IPS DF 6.9 (cell line): ENCODE measurements around the gene LRRC75B.
"Not testable (repeated sequence)": the region's sequence is repeated elsewhere in the genome, so short reads cannot be mapped to it uniquely, and the experiment has no call there.

ENCODE experiments used
- DNase-seq: peaks from one replicate; pipeline ENCODE4 v3.0.0-alpha.2; 2013; ENCODE audit warnings: low read depth, low spot score
- H3K27ac ChIP-seq: one replicate; pipeline ENCODE4 v1.5.1; 2013; ENCODE audit warnings: low read length, control low read depth
- H3K27me3 ChIP-seq: 2 replicates; pipeline ENCODE4 v1.6.1; 2013; ENCODE audit warnings: mild to moderate bottlenecking, low read length; ENCODE audit not compliant: control insufficient read depth, insufficient read depth
- H3K36me3 ChIP-seq: 2 replicates; pipeline ENCODE4 v1.6.1; 2013; ENCODE audit warnings: low read length; ENCODE audit not compliant: control insufficient read depth, insufficient read depth
- H3K4me1 ChIP-seq: 2 replicates; pipeline ENCODE4 v1.6.1; 2013; ENCODE audit warnings: low read length; ENCODE audit not compliant: control insufficient read depth, insufficient read depth
- H3K4me3 ChIP-seq: 2 replicates; pipeline ENCODE4 v1.5.1; 2013; ENCODE audit warnings: mild to moderate bottlenecking, low read length
- H3K9me3 ChIP-seq: 2 replicates; pipeline ENCODE4 v1.6.1; 2013; ENCODE audit warnings: low read length, inconsistent platforms; ENCODE audit not compliant: control insufficient read depth, insufficient read depth
- WGBS: extraction: QIAGEN DNeasy Blood & Tissue Kit; methylation state at CpG from one replicate; pipeline ENCODE4 v1.1.7; 2013; ENCODE audit warnings: mixed read lengths, missing lambda C conversion rate; ENCODE audit not compliant: insufficient read length, insufficient coverage; 5-methylcytosine and 5-hydroxymethylcytosine counted together

LRRC75B gene

DNA sequence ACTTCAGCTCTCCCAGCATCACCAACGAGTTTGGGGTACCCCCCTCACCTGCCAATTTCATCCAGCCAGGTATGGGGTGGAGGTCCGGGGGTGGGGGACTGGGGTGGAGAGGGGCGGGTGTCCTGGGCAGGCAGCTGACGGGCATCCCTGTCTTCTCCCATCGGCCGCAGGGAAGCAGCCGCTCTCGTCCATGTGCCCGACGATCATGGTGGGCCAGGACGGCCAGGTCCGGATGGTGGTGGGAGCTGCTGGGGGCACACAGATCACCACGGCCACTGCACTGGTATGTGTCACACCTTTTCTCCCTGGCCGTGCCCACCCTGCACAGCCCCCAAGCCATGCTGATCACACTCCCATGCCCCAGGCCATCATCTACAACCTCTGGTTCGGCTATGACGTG, 35.0 kb upstream of the LRRC75B start:
- not testable (repeated sequence) for DNase-seq, H3K9me3 ChIP-seq, H3K27ac ChIP-seq, H3K4me3 ChIP-seq, H3K27me3 ChIP-seq, H3K36me3 ChIP-seq, H3K4me1 ChIP-seq
- WGBS: no CpG with 5 or more reads among the region's 16 CpGs

DNA sequence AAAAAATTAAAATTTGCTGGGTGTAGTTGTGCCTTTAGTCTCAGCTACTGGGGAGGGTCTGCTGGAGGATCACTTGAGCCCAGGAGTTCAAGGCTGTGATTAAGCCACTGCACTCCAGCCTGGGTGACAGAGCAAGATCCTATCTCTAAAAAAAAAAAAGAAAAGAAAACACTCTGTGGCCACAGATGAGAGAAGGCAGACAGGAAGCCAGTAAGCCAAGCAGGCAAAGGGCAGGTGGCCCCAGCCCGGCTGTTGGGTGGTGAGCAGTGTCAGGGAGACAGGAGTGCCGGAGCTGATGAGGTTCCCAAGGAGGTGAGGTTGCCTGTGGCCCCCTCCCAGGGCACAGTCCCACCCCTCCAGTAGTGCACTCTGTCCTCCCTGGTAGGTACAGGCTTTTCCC, 29.7 kb upstream of the LRRC75B start:
- H3K9me3 ChIP-seq, H3K4me3 ChIP-seq: not testable (repeated sequence)
- no CpG with 5 or more reads among the region's 2 CpGs for WGBS

DNA sequence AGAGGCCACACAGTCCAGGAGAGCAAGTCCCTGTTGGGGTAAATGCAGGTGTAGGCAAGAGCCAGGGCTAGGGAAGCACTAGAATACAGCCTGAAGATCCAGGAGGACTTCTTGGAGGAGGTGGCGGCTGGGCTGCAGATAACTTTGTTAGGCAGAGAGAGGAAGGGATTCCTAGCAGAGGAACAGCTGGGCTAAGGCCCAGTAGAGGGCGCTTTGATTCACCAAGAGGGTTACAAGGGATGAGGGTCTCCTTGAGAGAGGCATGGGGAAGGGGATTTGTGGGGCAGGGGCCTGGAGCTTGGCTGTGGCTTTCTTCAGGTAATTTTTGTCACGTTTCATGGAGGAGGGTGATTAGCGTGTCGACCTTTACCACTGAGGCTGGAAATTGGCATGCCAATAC, 28.4 kb upstream of the LRRC75B start:
- not testable (repeated sequence) for H3K36me3 ChIP-seq, H3K4me3 ChIP-seq, H3K27ac ChIP-seq, DNase-seq, H3K27me3 ChIP-seq, H3K9me3 ChIP-seq, H3K4me1 ChIP-seq
- WGBS: no CpG with 5 or more reads among the region's 5 CpGs

More for the DNA sequence above, 29.7 kb upstream of the LRRC75B start:
- not testable (repeated sequence) for H3K27me3 ChIP-seq, H3K36me3 ChIP-seq, DNase-seq, H3K4me1 ChIP-seq, H3K27ac ChIP-seq

- not testable (repeated sequence) for H3K27ac ChIP-seq, H3K9me3 ChIP-seq, H3K4me3 ChIP-seq, H3K36me3 ChIP-seq, DNase-seq, H3K4me1 ChIP-seq, H3K27me3 ChIP-seq
- no CpG with 5 or more reads among the region's 15 CpGs for WGBS
These were observed 21.9 kb upstream of the LRRC75B start for GRCh38 chr22:24614794-24615193.

- no CpG with 5 or more reads among the region's 3 CpGs for WGBS
- not testable (repeated sequence) for H3K36me3 ChIP-seq, H3K4me1 ChIP-seq, DNase-seq, H3K9me3 ChIP-seq, H3K4me3 ChIP-seq, H3K27ac ChIP-seq, H3K27me3 ChIP-seq
These were observed 17.0 kb upstream of the LRRC75B start for GRCh38 chr22:24609888-24610287.

GRCh38 chr22:24608327-24608726, 15.5 kb upstream of the LRRC75B start:
- H3K27ac ChIP-seq, H3K9me3 ChIP-seq, DNase-seq, H3K36me3 ChIP-seq, H3K4me3 ChIP-seq, H3K27me3 ChIP-seq, H3K4me1 ChIP-seq: not testable (repeated sequence)
- WGBS: no CpG with 5 or more reads among the region's 6 CpGs

- H3K27me3 ChIP-seq, H3K27ac ChIP-seq, H3K4me3 ChIP-seq, DNase-seq, H3K9me3 ChIP-seq, H3K36me3 ChIP-seq, H3K4me1 ChIP-seq: not testable (repeated sequence)
- WGBS: no CpG with 5 or more reads among the region's 18 CpGs
These were observed 14.6 kb upstream of the LRRC75B start for GRCh38 chr22:24607429-24607983.

DNA sequence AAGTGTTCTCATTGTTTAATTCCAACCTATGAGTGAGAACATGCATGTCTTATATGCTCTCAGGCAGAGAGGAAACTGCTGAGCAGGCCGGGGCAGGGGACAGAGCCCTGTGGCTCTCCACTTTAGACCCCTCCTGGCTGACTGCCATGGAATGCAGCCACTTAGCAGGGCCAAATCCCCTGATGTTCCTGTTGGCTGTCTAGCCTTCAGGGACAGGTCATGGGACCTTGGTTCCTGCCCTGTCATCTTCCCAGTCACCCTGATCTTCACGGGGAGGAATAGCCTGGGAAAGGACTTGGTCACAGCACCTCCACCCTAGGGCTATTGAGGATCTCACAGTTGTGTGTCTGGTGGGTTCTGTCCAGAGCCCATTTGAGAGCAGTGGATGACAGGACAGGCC, 13.5 kb upstream of the LRRC75B start:
- H3K36me3 ChIP-seq, H3K4me1 ChIP-seq, H3K4me3 ChIP-seq, H3K9me3 ChIP-seq, H3K27me3 ChIP-seq, DNase-seq, H3K27ac ChIP-seq: not testable (repeated sequence)
- WGBS: no CpG with 5 or more reads among the region's 2 CpGs

DNA sequence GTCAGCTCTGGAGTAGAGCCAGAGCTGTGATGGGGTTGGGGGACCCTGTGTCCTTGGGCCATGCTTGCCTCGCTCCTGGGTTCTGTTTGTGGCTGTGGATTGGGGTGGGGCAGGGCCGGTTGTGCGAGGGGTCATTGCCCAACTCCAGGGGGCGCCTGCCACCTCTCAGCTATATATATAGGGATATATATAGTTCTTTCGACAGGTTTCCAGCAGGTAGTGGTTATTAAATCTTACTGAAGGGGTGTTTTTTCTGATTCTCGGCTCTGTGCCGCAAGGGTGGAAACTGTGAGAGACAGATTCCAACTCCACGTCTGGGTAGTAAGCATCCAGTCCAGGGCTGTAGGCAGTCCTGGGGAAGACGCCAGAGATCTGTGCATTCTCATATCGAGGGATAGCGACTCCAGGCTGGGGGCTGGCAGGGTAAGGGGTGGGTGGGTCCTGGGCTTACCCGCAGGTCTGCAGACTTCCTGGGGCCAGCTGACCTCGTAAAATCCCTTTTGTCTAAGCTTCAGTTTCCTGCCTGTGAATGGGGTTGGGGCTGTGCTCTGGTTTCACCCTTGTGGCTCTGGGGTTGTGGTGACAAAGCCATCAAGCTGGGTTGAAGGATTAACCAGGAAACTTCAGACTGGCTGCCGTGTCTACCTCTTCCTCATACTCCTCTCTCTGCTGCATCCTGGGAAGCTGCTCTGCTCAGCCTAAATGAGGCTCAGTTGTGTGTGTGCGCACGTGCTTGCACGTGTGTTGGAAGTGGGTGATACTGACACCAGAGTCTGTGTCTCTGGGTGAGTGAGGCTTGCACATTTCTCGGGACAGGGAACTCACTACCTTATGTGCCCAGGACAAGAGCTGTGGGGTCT, 11.1 kb upstream of the LRRC75B start:
- not testable (repeated sequence) for H3K4me1 ChIP-seq, H3K4me3 ChIP-seq, H3K27me3 ChIP-seq, DNase-seq, H3K36me3 ChIP-seq, H3K9me3 ChIP-seq, H3K27ac ChIP-seq
- WGBS: no CpG with 5 or more reads among the region's 18 CpGs

- not testable (repeated sequence) for H3K4me3 ChIP-seq, H3K36me3 ChIP-seq, H3K4me1 ChIP-seq, H3K27me3 ChIP-seq, DNase-seq, H3K27ac ChIP-seq, H3K9me3 ChIP-seq
- no CpG with 5 or more reads among the region's 22 CpGs for WGBS
These were observed 10.2 kb upstream of the LRRC75B start, which contains the start of gene GGT1 for GRCh38 chr22:24602847-24603769. Gene GGT1, plus strand, starts transcription at chr22:24603193. Its CDS starts 7,889 bp downstream, at chr22:24611082.
